Esophagus squamous epithelium (tissue), 5 donors: ENCODE results near the gene GNG2. TPM values are rescaled to one million over a fixed set of nuclear protein-coding genes. Genes with fewer than 3 reads are reported as not detected.

ENCODE experiments used
- DNase-seq: peaks from one replicate; lab custom pipeline; 2025; lab: John Stamatoyannopoulos, UW
- H3K27ac ChIP-seq, 4 donors: fragments of 200-600 bp; sonication (generic); one replicate each; pipeline ENCODE4 v1.5.1; 2016 to 2019; ENCODE audit warnings: mild to moderate bottlenecking in 1 of 4
- H3K27me3 ChIP-seq, 4 donors: fragments of 200-600 bp; sonication (generic); 1 replicate in 3 of 4; 2 replicates in 1 of 4; pipeline versions ENCODE4 v1.5.1 to v1.6.0; 2017 to 2021; ENCODE audit warnings: antibody characterized with exemption in 1 of 4
- H3K36me3 ChIP-seq, 3 donors: fragments of 200-600 bp; sonication (generic); one replicate each; pipeline ENCODE4 v1.5.1; 2016 to 2019
- H3K4me1 ChIP-seq, 3 donors: fragments of 200-600 bp; sonication (generic); one replicate each; pipeline ENCODE4 v1.5.1; 2017 to 2019
- H3K4me3 ChIP-seq, 4 donors: fragments of 200-600 bp; sonication (generic); 1 replicate in 3 of 4; 2 replicates in 1 of 4; pipeline ENCODE4 v1.5.1; 2016 to 2019; ENCODE audit warnings: mild to moderate bottlenecking in 2 of 4, moderate library complexity in 1 of 4
- H3K9me3 ChIP-seq, 3 donors: fragments of 200-600 bp; sonication (generic); one replicate each; pipeline ENCODE4 v1.5.1; 2016 to 2019
- CTCF ChIP-seq, 6 experiments: fragments of 450-650 bp in 4 of 6; fragments of 200-600 bp in 2 of 6; sonication (generic) in 2 of 6; IDR thresholded peaks; one replicate each; pipeline ENCODE4 v1.5.1; 2016 to 2019; ENCODE audit warnings: antibody characterized with exemption in 6 of 6, mild to moderate bottlenecking in 4 of 6, moderate library complexity in 4 of 6
- POLR2A ChIP-seq, 4 donors: fragments of 450-650 bp; IDR thresholded peaks; one replicate each; pipeline ENCODE4 v1.6.1; 2017; ENCODE audit warnings: antibody characterized with exemption in 4 of 4, mild to moderate bottlenecking in 4 of 4, moderate library complexity in 3 of 4
- WGBS, 2 donors: methylation state at CpG; one replicate each; pipeline ENCODE4 v1.1.5; 2018; 5-methylcytosine and 5-hydroxymethylcytosine counted together
- intact Hi-C: fragments of 100-400 bp; cut with DNase I; formaldehyde crosslinking; loops from one replicate; pipeline ENCODE4 v1.15.0; 2022
- total RNA-seq, 4 donors: library from RNA; depleted of rRNA; stranded (reverse); fragments of >200 nt; gene quantifications; one replicate each; pipeline ENCODE4 v1.1.0, GENCODE V29; 2016
- donor health status: DM: yes; HTN: yes; CAD: no.

The GNG2 gene
- total RNA-seq, 4 donors from 2014 or later = 1.5 to 8.8 (median 3.7) TPM

- Histone ChIP-seq H3K27ac (no peak overlapping the region), H3K4me3 (no peak overlapping the region), H3K9me3 (no peaks in the 10 kb centered on the region), H3K27me3 (peaks cover 0 to 6% (median 0%) of the 10 kb centered on the region in 4 donors), H3K36me3 (no peaks in the 10 kb centered on the region), H3K4me1 (peaks cover 0 to 30% (median 0%) of the 10 kb centered on the region in 3 donors)
- intact Hi-C loops = no loop called here
- WGBS, 2 donors = 93% methylated on average over 7 of the region's 7 CpGs
- TF ChIP-seq POLR2A (IDR thresholded peaks at IDR 0.05) (no peak), CTCF (IDR thresholded peaks at IDR 0.05) (no peak)
- no peak for DNase-seq
These were observed 66.0 kb downstream of the GNG2 start for GRCh38 chr14:51926449-51926848.

GRCh38 chr14:51928568-51928967, 68.2 kb downstream of the GNG2 start:
- Histone ChIP-seq H3K4me3 (no peak overlapping the region), H3K27ac (no peak overlapping the region), H3K4me1 (peaks cover 0 to 30% (median 0%) of the 10 kb centered on the region in 3 donors), H3K36me3 (no peaks in the 10 kb centered on the region), H3K9me3 (no peaks in the 10 kb centered on the region), H3K27me3 (peaks cover 0 to 6% (median 0%) of the 10 kb centered on the region in 4 donors)
- DNase-seq = no peak
- no peak for TF ChIP-seq POLR2A (IDR thresholded peaks at IDR 0.05)
- WGBS, 2 donors = 33 to 51% methylated on average over 10 of the region's 10 CpGs
- intact Hi-C loops = no loop called here

GRCh38 chr14:51929166-51929565, 68.8 kb downstream of the GNG2 start:
- Histone ChIP-seq H3K27ac (no peak overlapping the region), H3K27me3 (peaks cover 0 to 6% (median 0%) of the 10 kb centered on the region in 4 donors), H3K4me3 (no peak overlapping the region), H3K4me1 (peaks cover 0 to 30% (median 0%) of the 10 kb centered on the region in 3 donors), H3K9me3 (no peaks in the 10 kb centered on the region), H3K36me3 (no peaks in the 10 kb centered on the region)
- 36 to 40% methylated on average over 4 of the region's 4 CpGs for WGBS, 2 donors
- TF ChIP-seq POLR2A (IDR thresholded peaks at IDR 0.05) = no peak
- intact Hi-C loops = no loop called here
- no peak for DNase-seq

GRCh38 chr14:51929910-51930682, 69.7 kb downstream of the GNG2 start:
- intact Hi-C loops = no loop called here
- TF ChIP-seq POLR2A (IDR thresholded peaks at IDR 0.05) (no peak), CTCF (IDR thresholded peaks at IDR 0.05) (no peak)
- DNase-seq = no peak
- Histone ChIP-seq H3K27me3 (peaks cover 0 to 6% (median 0%) of the 10 kb centered on the region in 4 donors), H3K4me3 (no peak overlapping the region), H3K36me3 (no peaks in the 10 kb centered on the region), H3K27ac (no peak overlapping the region), H3K4me1 (peaks cover 0 to 30% (median 0%) of the 10 kb centered on the region in 3 donors), H3K9me3 (no peaks in the 10 kb centered on the region)
- 51 to 63% methylated on average over 8 of the region's 8 CpGs for WGBS, 2 donors

GRCh38 chr14:51931308-51931707, 70.9 kb downstream of the GNG2 start:
- WGBS, 2 donors = 77 to 87% methylated on average over 2 of the region's 2 CpGs
- no peaks in the 10 kb centered on the region for H3K36me3 ChIP-seq
- H3K4me3 ChIP-seq = no peak overlapping the region
- peaks cover 0 to 6% (median 0%) of the 10 kb centered on the region in 4 donors for H3K27me3 ChIP-seq
- TF ChIP-seq CTCF (IDR thresholded peaks at IDR 0.05) = no peak
- no peak for TF ChIP-seq POLR2A (IDR thresholded peaks at IDR 0.05)
- DNase-seq = no peak
- intact Hi-C loops = no loop called here
- H3K9me3 ChIP-seq = no peaks in the 10 kb centered on the region
- H3K27ac ChIP-seq = no peak overlapping the region
- peaks cover 0 to 30% (median 0%) of the 10 kb centered on the region in 3 donors for H3K4me1 ChIP-seq

GRCh38 chr14:51933191-51933590, 72.8 kb downstream of the GNG2 start:
- Histone ChIP-seq H3K27ac (no peak overlapping the region), H3K36me3 (no peaks in the 10 kb centered on the region), H3K27me3 (peaks cover 0 to 6% (median 0%) of the 10 kb centered on the region in 4 donors), H3K9me3 (no peaks in the 10 kb centered on the region), H3K4me1 (peaks cover 0 to 28% (median 0%) of the 10 kb centered on the region in 3 donors), H3K4me3 (no peak overlapping the region)
- TF ChIP-seq POLR2A (IDR thresholded peaks at IDR 0.05) (no peak), CTCF (IDR thresholded peaks at IDR 0.05) (no peak)
- DNase-seq = no peak
- intact Hi-C loops = no loop called here
- WGBS, 2 donors = 58 to 71% methylated on average over 3 of the region's 3 CpGs
